CD8-positive, alpha-beta memory T cell (primary cell): ENCODE measurements around the gene CRLF3. TPM values are rescaled to one million over a fixed set of nuclear protein-coding genes. Genes with fewer than 3 reads are reported as not detected.
"Not testable (repeated sequence)": the region's sequence is repeated elsewhere in the genome, so short reads cannot be mapped to it uniquely, and the experiment has no call there.

Experiments
- CTCF ChIA-PET: fragments of 350-600 bp; sonication (Branson Sonifier 250); formaldehyde crosslinking; loops from one replicate; lab custom pipeline; 2021; ENCODE audit warnings: antibody characterized with exemption; lab: Charles Lee
- POLR2A ChIA-PET: fragments of 350-600 bp; sonication (Branson Sonifier 250); formaldehyde crosslinking; loops from one replicate; lab custom pipeline; 2021; ENCODE audit warnings: antibody characterized with exemption; lab: Charles Lee
- DNase-seq, 5 donors: peaks; one replicate each; pipeline versions ENCODE4 v3.0.0 to v3.0.0-alpha.2; 2020 to 2022; ENCODE audit warnings: mixed read lengths in 1 of 5
- H3K27ac ChIP-seq: one replicate; pipeline ENCODE4 v1.7.0; 2013; ENCODE audit warnings: low read depth, mild to moderate bottlenecking, low read length, moderate library complexity
- H3K27me3 ChIP-seq: 2 replicates; pipeline ENCODE4 v1.7.0; 2013; ENCODE audit warnings: low read length, mild to moderate bottlenecking; ENCODE audit not compliant: insufficient read depth, poor library complexity, severe bottlenecking
- H3K36me3 ChIP-seq: 2 replicates; pipeline ENCODE4 v1.7.0; 2013; ENCODE audit warnings: mild to moderate bottlenecking, low read length, moderate library complexity; ENCODE audit not compliant: insufficient read depth
- H3K4me1 ChIP-seq: 2 replicates; pipeline ENCODE4 v1.7.0; 2013; ENCODE audit warnings: mild to moderate bottlenecking, low read length, moderate library complexity; ENCODE audit not compliant: insufficient read depth
- H3K4me3 ChIP-seq: 2 replicates; pipeline ENCODE4 v1.7.0; 2013; ENCODE audit warnings: mild to moderate bottlenecking, low read length
- H3K9me3 ChIP-seq: 2 replicates; pipeline ENCODE4 v1.7.0; 2013; ENCODE audit warnings: mild to moderate bottlenecking, low read length
- H3K27ac Mint-ChIP-seq, 8 donors: one replicate each; pipeline ENCODE4 v1.8.0; 2020 to 2021; ENCODE audit warnings: mixed read lengths in 8 of 8, mild to moderate bottlenecking in 6 of 8, inconsistent platforms in 3 of 8, moderate library complexity in 3 of 8
- H3K27me3 Mint-ChIP-seq, 2 donors: one replicate each; pipeline ENCODE4 v1.8.0; 2020 to 2021; ENCODE audit warnings: mixed read lengths in 2 of 2, mild to moderate bottlenecking in 1 of 2, moderate library complexity in 1 of 2
- H3K36me3 Mint-ChIP-seq, 3 donors: one replicate each; pipeline ENCODE4 v1.8.0; 2020 to 2021; ENCODE audit warnings: mixed read lengths in 3 of 3, inconsistent platforms in 1 of 3, mild to moderate bottlenecking in 1 of 3
- H3K4me1 Mint-ChIP-seq, 3 donors: one replicate each; pipeline ENCODE4 v1.8.0; 2020 to 2021; ENCODE audit warnings: mixed read lengths in 3 of 3, inconsistent platforms in 1 of 3, mild to moderate bottlenecking in 1 of 3
- H3K4me3 Mint-ChIP-seq, 7 donors: one replicate each; pipeline ENCODE4 v1.8.0; 2020 to 2021; ENCODE audit warnings: mixed read lengths in 7 of 7, mild to moderate bottlenecking in 6 of 7, moderate library complexity in 4 of 7, inconsistent platforms in 2 of 7
- H3K9me3 Mint-ChIP-seq, 5 donors: one replicate each; pipeline ENCODE4 v1.8.0; 2020 to 2022; ENCODE audit warnings: mixed read lengths in 5 of 5, mild to moderate bottlenecking in 3 of 5, moderate library complexity in 2 of 5, inconsistent platforms in 1 of 5
- polyA plus RNA-seq: library from polyadenylated mRNA; unstranded; fragments of 300-500 nt; fragmentation: Illumina TruSeq; gene quantifications from one replicate; pipeline ENCODE4 v1.2.3, GENCODE V29; 2021
- total RNA-seq, 2 experiments: library from RNA; stranded (reverse); gene quantifications; one replicate each; pipeline ENCODE4 v1.2.3, GENCODE V29; 2021

The CRLF3 gene
- total and polyA plus RNA-seq, 3 experiments from 2014 or later: 42.7 to 108 (median 43.0) TPM

- CTCF ChIA-PET, H3K36me3 ChIP-seq, H3K27me3 ChIP-seq, H3K9me3 ChIP-seq, DNase-seq, H3K4me3 ChIP-seq, H3K27ac ChIP-seq, H3K9me3 Mint-ChIP-seq, H3K27me3 Mint-ChIP-seq, H3K4me1 ChIP-seq: not testable (repeated sequence)
- Mint-ChIP-seq H3K4me3 (peak overlapping the region in 1 of 7 donors; percentile 28), H3K4me1 (peaks cover 29 to 59% (median 50%) of the 10 kb centered on the region in 3 donors), H3K27ac (peak overlapping the region in 3 of 8 donors; percentile 14 to 55 (median 26)), H3K36me3 (peaks cover 3 to 34% (median 6%) of the 10 kb centered on the region in 3 donors)
- POLR2A ChIA-PET: interaction anchor here (0.6 kb wide), 3 partner anchors 89 to 790 kb away, joined by 3 read pairs; partner anchors contain the start of gene CRLF3
These were observed 89.3 kb downstream of the CRLF3 start for GRCh38 chr17:30735206-30735605.

- CTCF ChIA-PET, H3K4me3 ChIP-seq, H3K36me3 ChIP-seq, H3K9me3 ChIP-seq, H3K27me3 Mint-ChIP-seq, H3K27ac ChIP-seq, H3K4me1 ChIP-seq, H3K27me3 ChIP-seq, DNase-seq, H3K9me3 Mint-ChIP-seq: not testable (repeated sequence)
- Mint-ChIP-seq H3K4me1 (peaks cover 27 to 56% (median 47%) of the 10 kb centered on the region in 3 donors), H3K4me3 (peak overlapping the region; percentile 6 to 65 (median 23)), H3K27ac (peak overlapping the region in 3 of 8 donors; percentile 17 to 27 (median 24)), H3K36me3 (peaks cover 3 to 31% (median 4%) of the 10 kb centered on the region in 3 donors)
- POLR2A ChIA-PET: interaction anchor here (0.6 kb wide), 1 partner anchor 86 kb away, joined by 4 read pairs; no protein-coding TSS in a partner anchor
These were observed 90.3 kb downstream of the CRLF3 start for GRCh38 chr17:30734153-30734552.

Other genes starting within 250 kb of the CRLF3 start
- 10 to 100 TPM; 25.5 to 27.8 TPM for gene ATAD5, start 7.3 kb upstream of the CRLF3 start, total RNA-seq
- 2.3 TPM for gene ATAD5, start 7.3 kb upstream of the CRLF3 start, polyA plus RNA-seq
- 10 to 100 TPM; 16.0 to 19.7 TPM for gene TEFM, start 81.5 kb upstream of the CRLF3 start, total RNA-seq
- gene TEFM, start 81.5 kb upstream of the CRLF3 start, polyA plus RNA-seq: 19.3 TPM
- gene ADAP2, start 97.3 kb upstream of the CRLF3 start, total RNA-seq: 1 to 10 TPM; 1.7 to 2.3 TPM
- not detected for gene ADAP2, start 97.3 kb upstream of the CRLF3 start, polyA plus RNA-seq
- 1 to 10 TPM; 7.5 to 7.9 TPM for gene RNF135, start 146.3 kb upstream of the CRLF3 start, total RNA-seq
- gene RNF135, start 146.3 kb upstream of the CRLF3 start, polyA plus RNA-seq: 9.2 TPM